HUES6 (cell line): ENCODE data around the gene TBC1D22A.

ENCODE experiments used
- H3K27ac ChIP-seq: 2 replicates; pipeline ENCODE4 v1.7.0; 2013; ENCODE audit warnings: low read depth, mild to moderate bottlenecking, low read length, inconsistent platforms
- H3K27me3 ChIP-seq: 2 replicates; pipeline ENCODE4 v1.6.1; 2013; ENCODE audit warnings: low read length; ENCODE audit not compliant: control insufficient read depth, insufficient read depth
- H3K36me3 ChIP-seq: 2 replicates; pipeline ENCODE4 v1.6.1; 2013; ENCODE audit warnings: low read length; ENCODE audit not compliant: control insufficient read depth, insufficient read depth
- H3K4me1 ChIP-seq: 2 replicates; pipeline ENCODE4 v1.6.1; 2013; ENCODE audit warnings: low read length; ENCODE audit not compliant: control insufficient read depth, insufficient read depth
- H3K4me3 ChIP-seq: 2 replicates; pipeline ENCODE4 v1.5.1; 2013; ENCODE audit warnings: low read depth, low read length
- H3K9ac ChIP-seq: one replicate; pipeline ENCODE4 v1.6.1; 2013; ENCODE audit warnings: mild to moderate bottlenecking, low read length
- H3K9me3 ChIP-seq: 2 replicates; pipeline ENCODE4 v1.6.1; 2013; ENCODE audit warnings: low read depth, low read length; ENCODE audit not compliant: control insufficient read depth, insufficient read depth

Gene TBC1D22A

DNA sequence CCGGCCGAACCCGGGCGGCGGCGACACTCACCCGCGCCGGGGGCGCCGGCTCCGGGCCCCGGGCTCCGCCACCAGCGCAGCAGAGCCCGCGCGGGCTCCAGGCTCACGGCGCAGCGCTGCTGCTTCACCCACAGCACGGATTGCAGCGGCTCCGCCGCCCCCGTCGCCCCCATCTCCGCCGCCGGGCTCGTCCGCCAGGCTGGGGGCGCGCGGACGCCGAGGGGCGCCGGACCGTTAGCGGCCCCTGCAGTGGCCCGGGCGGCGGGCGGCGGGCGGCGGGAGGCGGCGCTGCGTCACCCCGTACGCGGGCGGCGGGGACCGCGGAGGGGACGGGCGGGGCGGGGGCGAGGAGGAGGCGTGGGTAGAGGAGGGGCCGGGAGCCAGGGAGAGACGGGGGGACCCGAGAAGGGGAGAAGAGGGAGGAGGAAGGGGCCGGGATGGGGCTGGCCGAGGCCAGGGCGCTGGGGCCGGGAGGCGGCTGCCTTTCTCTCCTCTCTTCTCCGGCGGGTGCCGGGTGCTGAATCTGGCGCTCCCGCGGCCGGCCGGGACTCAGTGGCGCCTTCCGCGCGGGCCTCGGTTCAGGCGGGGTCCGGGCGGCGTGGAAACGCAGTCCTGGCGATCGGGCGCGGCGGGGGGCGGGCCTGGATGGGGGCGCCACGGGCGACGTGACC, 24.3 kb upstream of the TBC1D22A start, which contains the start of gene CERK:
Gene CERK, minus strand, starts transcription at position 277 of the 671 bp plus-strand sequence. Its CDS starts 104 bp downstream, at position 173.
- H3K27me3 ChIP-seq: no peaks in the 10 kb centered on the region
- H3K4me1 ChIP-seq: peaks cover 23% of the 10 kb centered on the region
- peak within 1 kb of the TSS; percentile 72 for H3K9ac ChIP-seq
- H3K4me3 ChIP-seq: peak within 1 kb of the TSS; percentile 78
- H3K36me3 ChIP-seq: 0 out of 2 replicates have a peak, but pooled peaks cover 6% of the 10 kb centered on the region
- no peaks in the 10 kb centered on the region for H3K9me3 ChIP-seq
- no peak within 1 kb of the TSS for H3K27ac ChIP-seq

DNA sequence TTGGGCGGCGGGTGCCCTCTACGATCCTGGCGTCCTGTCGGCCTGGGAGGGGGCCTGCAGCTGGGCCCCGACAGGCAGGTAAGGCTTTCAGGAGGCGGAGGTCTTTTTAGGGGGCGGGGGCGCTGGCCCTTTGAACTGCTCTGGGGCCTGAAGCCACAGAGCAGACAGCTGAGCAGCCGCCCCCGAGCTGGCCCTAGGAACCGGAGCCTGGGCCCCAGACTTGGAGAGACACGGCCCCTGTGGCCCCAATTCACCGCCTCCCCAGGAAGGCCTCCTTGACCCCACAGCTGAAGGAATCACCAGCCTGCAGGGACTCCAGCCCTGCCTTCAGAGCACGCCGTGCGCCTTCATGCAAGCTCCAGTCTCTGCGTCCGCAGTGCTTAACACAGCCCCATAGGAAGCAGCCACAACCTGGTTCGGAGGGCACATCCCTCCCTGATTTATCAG, 23.8 kb upstream of the TBC1D22A start:
- Histone ChIP-seq H3K36me3 (0 out of 2 replicates have a peak, but pooled peaks cover 6% of the 10 kb centered on the region), H3K9me3 (no peaks in the 10 kb centered on the region), H3K4me1 (peaks cover 23% of the 10 kb centered on the region), H3K27ac (no peak overlapping the region), H3K27me3 (no peaks in the 10 kb centered on the region), H3K4me3 (peak overlapping the region; percentile 66), H3K9ac (no peak overlapping the region)

DNA sequence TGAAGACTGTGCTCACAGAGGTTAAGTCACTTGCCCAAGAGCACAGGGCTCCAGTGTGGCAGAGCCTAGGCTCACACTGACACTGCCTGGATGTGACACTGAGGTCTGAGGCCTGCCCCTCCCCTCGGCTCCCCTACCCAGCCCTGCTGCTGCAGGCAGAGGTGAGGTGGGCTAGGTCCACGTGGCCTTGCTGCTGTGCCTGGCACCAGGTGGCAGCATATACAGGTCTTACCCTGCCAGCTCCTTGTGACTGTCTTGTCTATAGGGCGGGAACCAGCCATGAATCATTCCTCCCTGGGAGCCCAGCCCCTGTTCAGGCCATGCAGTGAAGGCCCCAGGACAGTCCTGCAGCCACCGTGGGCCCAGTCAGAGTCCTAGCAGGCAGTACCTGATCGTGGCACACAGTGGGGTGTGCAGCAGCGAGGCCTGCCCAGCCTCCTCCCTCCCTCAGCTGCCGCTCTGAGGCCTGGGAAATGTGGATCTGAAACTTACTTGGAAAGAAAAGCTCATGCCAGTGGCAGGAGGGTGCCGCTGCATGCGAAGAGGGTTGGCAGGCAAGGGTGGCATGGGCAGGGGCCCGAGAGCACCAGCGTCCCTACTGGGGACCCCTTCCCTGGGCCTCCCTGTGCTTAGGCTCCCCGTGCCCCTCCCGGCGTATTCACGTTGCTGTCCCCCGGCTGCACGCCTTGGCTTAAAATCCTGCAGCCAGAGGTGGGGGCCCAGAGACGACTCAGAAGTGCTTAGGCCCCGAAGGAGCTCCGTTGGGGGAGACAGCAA, 23.2 kb upstream of the TBC1D22A start:
- peaks cover 23% of the 10 kb centered on the region for H3K4me1 ChIP-seq
- peak overlapping the region; percentile 66 for H3K4me3 ChIP-seq
- no peaks in the 10 kb centered on the region for H3K27me3 ChIP-seq
- no peak overlapping the region for H3K27ac ChIP-seq
- H3K36me3 ChIP-seq: 0 out of 2 replicates have a peak, but pooled peaks cover 6% of the 10 kb centered on the region
- no peaks in the 10 kb centered on the region for H3K9me3 ChIP-seq
- no peak overlapping the region for H3K9ac ChIP-seq

DNA sequence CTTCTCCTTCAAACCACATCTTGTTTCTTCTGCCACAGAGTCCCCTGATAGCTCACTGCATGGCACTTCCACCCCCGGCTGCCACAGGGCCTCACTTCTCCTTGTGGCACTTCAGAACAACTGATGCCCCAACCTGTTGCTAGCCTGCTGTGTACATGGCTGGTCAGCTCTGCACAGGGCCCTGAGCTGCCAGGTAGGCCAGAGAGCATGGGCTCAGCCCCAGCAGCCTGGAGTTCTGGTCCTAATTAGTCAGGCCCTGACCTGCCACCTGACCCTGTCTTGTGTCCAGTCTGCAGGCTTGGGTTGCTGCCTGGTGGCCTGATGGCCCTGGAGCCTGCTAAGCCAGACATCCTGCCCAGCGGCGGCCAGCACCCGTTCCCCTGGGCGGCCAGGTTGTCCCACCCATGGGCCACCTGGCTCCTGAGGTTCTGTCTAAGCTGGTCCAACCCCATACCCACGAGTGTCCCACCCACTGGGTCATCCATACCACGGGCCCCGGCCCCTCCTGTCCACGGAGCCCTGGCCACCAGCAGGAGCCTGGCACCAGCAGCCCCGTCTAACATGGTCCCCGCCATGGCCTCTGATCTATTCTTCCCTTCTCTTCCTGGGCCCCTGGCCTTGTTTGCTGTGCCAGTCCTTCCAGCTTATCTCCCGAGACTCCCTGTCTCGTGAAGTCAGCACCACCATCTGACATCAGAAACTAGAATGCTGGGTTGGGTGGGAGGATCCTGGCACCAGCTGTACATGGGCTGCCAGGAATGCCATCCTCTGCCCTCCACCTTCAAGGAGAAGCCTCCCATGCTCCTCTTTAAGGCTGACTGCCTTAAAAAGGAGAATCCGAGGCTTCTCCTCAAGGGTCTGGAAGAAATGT, 21.3 kb upstream of the TBC1D22A start:
- no peak overlapping the region for H3K9ac ChIP-seq
- no peak overlapping the region for H3K4me3 ChIP-seq
- H3K27ac ChIP-seq: no peak overlapping the region
- H3K9me3 ChIP-seq: no peaks in the 10 kb centered on the region
- H3K36me3 ChIP-seq: no peaks in the 10 kb centered on the region
- peaks cover 15% of the 10 kb centered on the region for H3K4me1 ChIP-seq
- peaks cover under 1% of the 10 kb centered on the region; the same call in 1 of the 2 replicates for H3K27me3 ChIP-seq

DNA sequence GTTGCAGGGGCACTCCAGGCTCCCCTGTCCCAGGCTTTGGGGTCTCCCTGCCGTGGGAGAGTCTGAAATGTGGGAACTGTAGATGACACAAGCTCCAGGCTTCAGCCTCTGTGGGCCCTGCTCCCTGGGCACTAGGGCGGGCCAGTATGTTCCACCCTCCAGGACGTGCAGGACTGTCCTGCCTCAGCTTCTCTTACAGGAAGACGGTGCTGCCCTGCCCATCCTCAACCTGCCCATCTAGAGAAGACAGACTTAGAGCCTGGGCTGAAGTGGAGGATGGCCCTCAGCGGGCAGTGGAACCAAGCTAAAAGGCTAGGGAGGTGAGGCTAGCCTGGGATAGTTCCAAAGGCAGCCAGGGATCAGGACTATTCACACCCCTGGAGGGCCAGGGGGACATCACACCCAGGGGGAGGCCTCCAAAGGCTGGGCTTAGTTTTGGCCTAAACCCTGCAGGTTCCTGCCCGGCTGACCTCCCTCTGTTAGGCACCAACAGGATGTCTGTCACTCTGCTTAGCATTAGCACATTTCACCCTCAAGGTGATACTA, 20.4 kb upstream of the TBC1D22A start:
- Histone ChIP-seq H3K27me3 (peaks cover 8% of the 10 kb centered on the region; the same call in 1 of the 2 replicates), H3K9me3 (no peaks in the 10 kb centered on the region), H3K4me3 (no peak overlapping the region), H3K4me1 (peaks cover 9% of the 10 kb centered on the region), H3K27ac (no peak overlapping the region), H3K36me3 (no peaks in the 10 kb centered on the region), H3K9ac (no peak overlapping the region)

DNA sequence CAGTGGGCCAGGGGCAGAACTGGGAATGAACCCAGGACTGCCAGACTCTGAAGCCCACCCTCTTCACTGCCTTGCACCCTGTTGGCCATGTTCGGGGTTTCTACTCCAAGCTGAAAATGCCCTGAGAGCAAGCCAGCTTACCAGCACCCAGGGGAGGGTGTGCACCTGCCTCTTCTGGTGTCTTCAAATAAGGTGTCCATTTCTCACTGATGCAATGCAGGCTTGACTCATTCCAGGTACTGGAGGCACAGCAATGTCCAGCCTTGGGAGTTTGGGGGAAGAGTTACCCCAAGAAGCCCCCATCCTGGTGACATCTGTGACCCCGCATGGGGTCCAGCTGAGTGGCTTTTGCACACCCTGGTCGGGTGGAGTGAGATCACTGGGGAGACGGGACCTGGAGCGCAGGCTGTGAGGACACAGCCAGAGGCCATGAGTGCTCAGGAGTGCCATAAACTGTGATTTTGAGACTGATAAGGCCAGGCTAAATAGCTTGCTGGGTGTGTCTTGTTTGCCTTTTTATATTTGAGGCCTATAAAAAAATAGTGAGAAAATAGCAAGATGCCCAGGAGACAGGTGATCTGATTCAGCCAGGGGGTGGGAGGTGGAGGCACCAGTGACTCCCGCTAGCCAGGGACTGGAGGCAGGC, 19.8 kb upstream of the TBC1D22A start:
- peaks cover 12% of the 10 kb centered on the region; the same call in 1 of the 2 replicates for H3K27me3 ChIP-seq
- no peaks in the 10 kb centered on the region for H3K36me3 ChIP-seq
- no peak overlapping the region for H3K9ac ChIP-seq
- H3K4me3 ChIP-seq: no peak overlapping the region
- peaks cover 9% of the 10 kb centered on the region for H3K4me1 ChIP-seq
- no peaks in the 10 kb centered on the region for H3K9me3 ChIP-seq
- H3K27ac ChIP-seq: no peak overlapping the region

DNA sequence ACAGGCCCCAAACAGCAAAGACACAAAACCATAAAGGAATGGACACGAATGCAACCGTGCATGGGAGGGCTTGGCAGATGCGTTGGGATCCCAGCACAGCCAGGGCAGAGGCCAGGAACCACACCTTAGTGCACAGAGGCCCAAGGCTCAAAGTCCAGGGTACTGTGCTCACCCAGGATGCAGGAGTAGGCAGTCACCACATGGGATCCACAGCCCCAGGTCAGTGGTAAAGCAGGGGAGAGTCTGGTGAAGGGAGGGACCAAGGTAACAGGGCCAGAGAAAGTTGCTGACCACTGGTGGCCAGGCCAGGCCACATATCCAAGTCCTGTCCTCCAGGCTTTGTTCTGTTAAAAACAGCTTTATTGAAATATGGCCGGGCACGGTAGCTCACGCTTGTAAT, 17.9 kb upstream of the TBC1D22A start:
- H3K27ac ChIP-seq: no peak overlapping the region
- H3K4me1 ChIP-seq: no peaks in the 10 kb centered on the region
- H3K9me3 ChIP-seq: no peaks in the 10 kb centered on the region
- H3K9ac ChIP-seq: no peak overlapping the region
- H3K4me3 ChIP-seq: no peak overlapping the region
- H3K36me3 ChIP-seq: no peaks in the 10 kb centered on the region
- peaks cover 20% of the 10 kb centered on the region; the same call in 1 of the 2 replicates for H3K27me3 ChIP-seq

DNA sequence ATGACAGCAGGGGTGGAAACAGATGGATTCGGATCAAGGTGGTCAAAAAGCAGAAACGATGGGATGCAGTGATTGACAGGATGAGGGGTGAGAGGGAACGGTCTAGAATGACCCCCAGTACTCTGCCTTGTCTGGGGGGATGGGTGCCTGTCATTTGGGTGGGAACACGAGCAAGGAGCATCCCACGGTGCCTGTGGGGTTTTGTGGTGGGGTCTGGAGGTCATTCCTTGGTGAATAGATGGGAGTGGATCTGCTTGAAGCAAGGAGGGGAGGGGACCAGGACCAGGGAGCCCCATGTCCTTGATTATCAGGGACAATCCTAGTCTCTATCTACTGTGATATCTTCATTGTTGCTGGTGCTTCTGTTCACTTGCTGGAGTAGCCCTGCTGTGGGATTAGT, 16.3 kb upstream of the TBC1D22A start:
- Histone ChIP-seq H3K36me3 (no peaks in the 10 kb centered on the region), H3K4me3 (no peak overlapping the region), H3K9ac (no peak overlapping the region), H3K4me1 (no peaks in the 10 kb centered on the region), H3K27ac (no peak overlapping the region), H3K27me3 (peaks cover 22% of the 10 kb centered on the region; the same call in 1 of the 2 replicates), H3K9me3 (no peaks in the 10 kb centered on the region)

DNA sequence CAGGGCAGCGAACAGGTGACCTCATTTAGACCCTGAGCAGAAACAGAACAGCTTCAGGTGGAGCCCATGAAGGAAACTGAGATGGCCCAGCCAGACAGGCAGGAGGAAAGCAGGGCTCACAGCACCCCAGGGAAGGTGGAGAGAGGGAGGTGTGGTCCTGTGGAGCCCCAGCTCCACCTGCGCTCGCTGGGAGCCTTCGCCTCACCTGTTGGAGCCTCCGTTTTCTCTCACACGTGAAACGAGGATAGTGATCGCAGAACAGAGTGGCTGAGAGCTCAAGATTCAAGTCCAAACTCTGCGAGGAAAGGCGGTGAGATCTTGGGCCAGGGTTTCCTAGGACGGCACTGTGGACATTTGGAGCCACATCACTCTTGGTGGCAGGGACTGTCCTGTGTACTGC, 15.8 kb upstream of the TBC1D22A start:
- no peaks in the 10 kb centered on the region for H3K36me3 ChIP-seq

DNA sequence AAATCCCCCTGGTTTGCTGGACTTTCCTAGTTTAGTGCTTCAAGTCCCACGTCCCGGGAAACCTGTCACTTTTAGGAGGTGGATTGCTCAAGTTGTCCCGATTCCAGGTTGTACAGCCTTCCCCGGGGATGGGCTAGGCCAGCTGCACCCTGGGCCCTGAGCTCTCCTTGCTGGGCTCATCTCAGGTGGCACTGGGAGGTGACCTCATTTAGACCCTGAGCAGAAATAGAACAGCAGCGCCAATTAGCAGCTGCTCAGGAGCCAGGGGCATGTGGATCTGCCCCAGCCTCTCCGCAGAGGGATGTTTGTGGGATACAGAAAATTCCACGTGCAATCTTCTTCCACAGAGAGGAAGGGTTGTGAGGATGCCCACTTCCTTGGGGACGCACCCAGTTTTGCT, 14.8 kb upstream of the TBC1D22A start:
- Histone ChIP-seq H3K36me3 (no peaks in the 10 kb centered on the region), H3K4me3 (no peak overlapping the region), H3K9ac (no peak overlapping the region), H3K9me3 (no peaks in the 10 kb centered on the region), H3K4me1 (no peaks in the 10 kb centered on the region), H3K27ac (no peak overlapping the region), H3K27me3 (peaks cover 22% of the 10 kb centered on the region; the same call in 1 of the 2 replicates)

More for the DNA sequence above, 15.8 kb upstream of the TBC1D22A start:
- Histone ChIP-seq H3K27ac (no peak overlapping the region), H3K27me3 (peaks cover 22% of the 10 kb centered on the region; the same call in 1 of the 2 replicates), H3K9ac (no peak overlapping the region), H3K4me3 (no peak overlapping the region), H3K9me3 (no peaks in the 10 kb centered on the region), H3K4me1 (no peaks in the 10 kb centered on the region)
